HepG2 (cell line): ENCODE data around the gene SIK2. TPM values are rescaled to one million over a fixed set of nuclear protein-coding genes. Genes with fewer than 3 reads are reported as not detected.

Experiments used
- ATAC-seq: fragments of 200-7000 bp; cut with Tn5 transposase; 3 replicates; pipeline ENCODE4 v1.9.1; 2020; ENCODE audit warnings: mild to moderate bottlenecking, moderate library complexity
- BruUV-seq: library from RNA; stranded (reverse); fragments of 400-500 nt; replicated peaks from 2 replicates; lab custom pipeline; 2021; lab: Mats Ljungman, UMichigan
- CTCF ChIA-PET: fragments of 300-600 bp; formaldehyde crosslinking; extraction: SDS; loops from one replicate; lab custom pipeline; 2021; ENCODE audit warnings: low total read pairs, inconsistent platforms, low intra/inter-chr PET ratio; lab: Yijun Ruan, JAX
- POLR2A ChIA-PET: fragments of 350-600 bp; sonication (Branson Sonifier 250); formaldehyde crosslinking; loops from one replicate; lab custom pipeline; 2020; ENCODE audit warnings: antibody characterized with exemption, inconsistent platforms; lab: Yijun Ruan, JAX
- DNase-seq: peaks from one replicate; pipeline ENCODE4 v3.0.0-alpha.2; 2015; ENCODE audit warnings: low spot score
- FAIRE-seq: peaks from 3 replicates; lab custom pipeline; 2011; peaks lifted over from hg19 to GRCh38; lab: Jason Lieb, UNC
- H2AFZ ChIP-seq: one replicate; pipeline ENCODE4 v1.6.1; 2011; ENCODE audit warnings: low read length, inconsistent platforms
- H3K27ac ChIP-seq: fragments of 300-600 bp; 3 replicates; pipeline ENCODE4 v1.8.0; 2011; ENCODE audit warnings: mixed run types, mild to moderate bottlenecking, mixed read lengths, low read length, inconsistent platforms; ENCODE audit not compliant: insufficient read depth; ENCODE audit errors: extremely low read length
- H3K27me3 ChIP-seq, 2 experiments: fragments of 200-600 bp in 1 of 2; 2 replicates in 1 of 2; 3 replicates in 1 of 2; pipeline versions ENCODE4 v1.6.0 to v1.8.0; 2011; ENCODE audit warnings: low read length in 2 of 2, mild to moderate bottlenecking in 2 of 2, moderate library complexity in 2 of 2, inconsistent platforms in 1 of 2; ENCODE audit not compliant: insufficient read depth in 2 of 2, control insufficient read depth in 1 of 2
- H3K36me3 ChIP-seq, 2 experiments: fragments of 200-600 bp in 1 of 2; replicated peaks in 1 of 2; 2 replicates in 1 of 2; 3 replicates in 1 of 2; pipeline versions ENCODE4 v1.5.1 to v1.8.0; 2011; ENCODE audit warnings: low read length in 2 of 2, inconsistent platforms in 1 of 2; ENCODE audit not compliant: insufficient read depth in 2 of 2, control insufficient read depth in 1 of 2
- H3K4me1 ChIP-seq: 2 replicates; pipeline ENCODE4 v1.5.1; 2012; ENCODE audit warnings: low read length, inconsistent platforms; ENCODE audit not compliant: insufficient read depth
- H3K4me2 ChIP-seq: 2 replicates; pipeline ENCODE4 v1.6.0; 2011; ENCODE audit warnings: low read depth, low read length, inconsistent platforms
- H3K4me3 ChIP-seq, 3 experiments: fragments of 200-600 bp in 1 of 3; sonication (generic), shearing (Covaris generic) in 1 of 3; replicated peaks in 1 of 3; 2 replicates each; pipeline ENCODE4 v1.5.1; 2011 to 2016; ENCODE audit warnings: low read length in 3 of 3, inconsistent platforms in 2 of 3, low read depth in 2 of 3, mild to moderate bottlenecking in 2 of 3, control low read depth in 1 of 3, mixed read lengths in 1 of 3; ENCODE audit not compliant: insufficient read depth in 1 of 3
- H3K79me2 ChIP-seq: one replicate; pipeline ENCODE4 v1.6.1; 2011; ENCODE audit warnings: low read length, inconsistent platforms; ENCODE audit not compliant: insufficient read depth
- H3K9ac ChIP-seq: 2 replicates; pipeline ENCODE4 v1.6.0; 2011; ENCODE audit warnings: mild to moderate bottlenecking, low read depth, low read length, inconsistent platforms; ENCODE audit not compliant: insufficient read depth
- H3K9me3 ChIP-seq: 2 replicates; pipeline ENCODE4 v1.5.1; 2012; ENCODE audit warnings: mild to moderate bottlenecking, low read length
- H4K20me1 ChIP-seq: 2 replicates; pipeline ENCODE4 v1.6.0; 2011; ENCODE audit warnings: inconsistent platforms, mild to moderate bottlenecking, low read length, moderate library complexity; ENCODE audit not compliant: insufficient read depth
- TEAD2 ChIP-seq: sonication (generic); formaldehyde crosslinking; IDR thresholded peaks from 2 replicates; pipeline ENCODE4 v1.9.0; 2021; ENCODE audit warnings: missing genetic modification reagents
- ZNF20 ChIP-seq: sonication (generic); formaldehyde crosslinking; IDR thresholded peaks from 2 replicates; pipeline ENCODE4 v1.4.0; 2020; ENCODE audit warnings: mild to moderate bottlenecking, moderate library complexity, missing genetic modification reagents
- WGBS: methylation state at CpG from one replicate; pipeline ENCODE4 v1.1.6; 2017; ENCODE audit warnings: low lambda C conversion rate; 5-methylcytosine and 5-hydroxymethylcytosine counted together
- in situ Hi-C: cut with HindIII; loops from 2 replicates; pipeline ENCODE4 v1.10.0; 2017; ENCODE audit warnings: low pct_unique_long_range_greater_than_20kb; ENCODE audit not compliant: extremely low pct_ligation_motif_present
- intact Hi-C: fragments of 100-400 bp; cut with micrococcal nuclease; formaldehyde crosslinking; loops from one replicate; pipeline ENCODE4 v1.10.0; 2022; ENCODE audit not compliant: unreplicated experiment
- polyA plus RNA-seq, 8 experiments: library from polyadenylated mRNA; depleted of rRNA in 3 of 8; stranded (reverse) in 7 of 8; unstranded in 1 of 8; fragments of >200 nt; fragmentation: Illumina TruSeq in 4 of 8; extraction: Trizol in 4 of 8; gene quantifications; 2 replicates each; pipeline versions ENCODE4 v1.2.1 to v1.2.3, GENCODE V29; 2011 to 2016; ENCODE audit warnings: low read depth in 4 of 8, missing spikeins in 1 of 8, mixed read lengths in 1 of 8; ENCODE audit not compliant: insufficient read depth in 1 of 8
- total RNA-seq, 5 experiments: library from RNA; depleted of rRNA; stranded (reverse); fragments of >200 nt; fragmentation: Illumina TruSeq; extraction: Trizol; gene quantifications; 2 replicates each; pipeline ENCODE4 v1.2.3, GENCODE V29; 2016; ENCODE audit warnings: low read depth in 1 of 5
- TF ChIP-seq, protein P1 (sequence below): sonication (generic); formaldehyde crosslinking; IDR thresholded peaks from 2 replicates; pipeline ENCODE4 v1.5.1; 2020; ENCODE audit warnings: mild to moderate bottlenecking, moderate library complexity, missing genetic modification reagents
- TF ChIP-seq, protein P2 (sequence below): sonication (generic); formaldehyde crosslinking; IDR thresholded peaks from 2 replicates; pipeline ENCODE4 v1.4.0; 2020; ENCODE audit warnings: mild to moderate bottlenecking, missing genetic modification reagents

Gene SIK2
- total and polyA plus RNA-seq, 2 of the 13 experiments (the other 11 are each of a cell fraction or from before 2014, with no cell fraction given): 8.1 to 15.4 TPM

DNA sequence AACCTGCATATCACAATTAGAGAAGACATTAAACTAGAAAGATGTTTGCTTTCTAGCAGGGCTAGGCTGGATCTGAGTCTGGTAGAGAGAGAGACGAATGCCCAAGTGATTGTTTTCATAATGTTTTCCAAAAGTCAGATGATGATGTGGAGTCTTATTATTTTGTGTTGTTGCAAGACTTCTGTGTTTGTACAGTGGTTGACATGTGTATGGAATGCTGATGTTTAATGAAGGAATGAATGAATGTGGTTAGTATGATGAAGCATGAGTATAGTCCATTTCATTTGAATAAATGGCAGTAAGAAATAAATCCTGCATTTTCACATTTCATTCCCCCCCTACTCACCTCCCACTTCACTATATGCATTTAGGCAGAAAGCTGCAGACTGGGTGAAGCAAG lies 94.3 kb downstream of the SIK2 start (continued):
- TF ChIP-seq, protein P1, sequence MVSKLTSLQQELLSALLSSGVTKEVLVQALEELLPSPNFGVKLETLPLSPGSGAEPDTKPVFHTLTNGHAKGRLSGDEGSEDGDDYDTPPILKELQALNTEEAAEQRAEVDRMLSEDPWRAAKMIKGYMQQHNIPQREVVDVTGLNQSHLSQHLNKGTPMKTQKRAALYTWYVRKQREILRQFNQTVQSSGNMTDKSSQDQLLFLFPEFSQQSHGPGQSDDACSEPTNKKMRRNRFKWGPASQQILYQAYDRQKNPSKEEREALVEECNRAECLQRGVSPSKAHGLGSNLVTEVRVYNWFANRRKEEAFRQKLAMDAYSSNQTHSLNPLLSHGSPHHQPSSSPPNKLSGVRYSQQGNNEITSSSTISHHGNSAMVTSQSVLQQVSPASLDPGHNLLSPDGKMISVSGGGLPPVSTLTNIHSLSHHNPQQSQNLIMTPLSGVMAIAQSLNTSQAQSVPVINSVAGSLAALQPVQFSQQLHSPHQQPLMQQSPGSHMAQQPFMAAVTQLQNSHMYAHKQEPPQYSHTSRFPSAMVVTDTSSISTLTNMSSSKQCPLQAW (CRISPR knock-in tag): no peak

DNA sequence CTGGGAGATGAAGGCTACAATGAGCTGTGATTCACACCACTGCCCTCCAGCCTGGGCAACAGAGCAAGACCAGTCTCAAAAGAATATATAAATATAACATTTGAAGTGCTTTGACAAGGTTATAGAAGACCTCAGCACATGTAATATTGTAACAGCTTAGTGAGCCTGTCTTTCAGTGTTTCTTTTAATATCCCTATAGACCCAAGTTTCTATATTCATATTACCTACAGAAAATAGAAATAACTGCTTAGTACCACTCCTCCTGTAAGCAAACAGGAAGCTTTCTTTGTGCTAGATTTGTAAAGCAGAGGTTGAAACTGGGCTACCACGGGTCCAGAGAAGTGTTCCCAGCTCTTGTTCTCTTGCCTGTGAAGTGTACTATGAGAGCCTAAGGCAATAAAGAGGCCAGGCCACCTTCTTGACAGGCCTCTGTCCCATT lies 95.7 kb downstream of the SIK2 start:
- FAIRE-seq (no peak), ATAC-seq (no peak), DNase-seq (no peak)
- H3K36me3 ChIP-seq: peaks cover 0 to 32% of the 10 kb centered on the region in 2 experiments; a peak in 3 of 5 replicates
- POLR2A ChIA-PET: no interaction called here
- H2AFZ ChIP-seq: no peak overlapping the region
- H3K4me3 ChIP-seq: no peak overlapping the region
- no peaks in the 10 kb centered on the region for H4K20me1 ChIP-seq
- H3K4me2 ChIP-seq: no peak overlapping the region
- H3K27ac ChIP-seq: no peak overlapping the region
- in situ Hi-C loops (no loop called here), intact Hi-C loops (no loop called here)
- no peaks in the 10 kb centered on the region for H3K9me3 ChIP-seq
- TF ChIP-seq ZNF20 (CRISPR knock-in tag): no peak
- TF ChIP-seq, protein P2, sequence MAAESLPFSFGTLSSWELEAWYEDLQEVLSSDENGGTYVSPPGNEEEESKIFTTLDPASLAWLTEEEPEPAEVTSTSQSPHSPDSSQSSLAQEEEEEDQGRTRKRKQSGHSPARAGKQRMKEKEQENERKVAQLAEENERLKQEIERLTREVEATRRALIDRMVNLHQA (CRISPR knock-in tag): no peak
- TF ChIP-seq TEAD2 (CRISPR knock-in tag): no peak
- H3K4me1 ChIP-seq: peaks cover 14% of the 10 kb centered on the region
- H3K79me2 ChIP-seq: no peaks in the 10 kb centered on the region
- BruUV-seq: no TSS peak
- H3K9ac ChIP-seq: no peak overlapping the region
- no peaks in the 10 kb centered on the region for H3K27me3 ChIP-seq
- WGBS: 95% methylated on average over 1 of the region's 1 CpG
- CTCF ChIA-PET: no interaction called here
